HEK293 (cell line): ENCODE results near the gene NPDC1.

Source experiments
- BCL11B ChIP-seq: fragments of 450-650 bp; formaldehyde crosslinking; IDR thresholded peaks from 2 replicates; pipeline ENCODE4 v1.5.1; 2016; ENCODE audit warnings: low read depth, missing biosample characterization, missing genetic modification characterization
- EGR2 ChIP-seq: fragments of 450-650 bp; formaldehyde crosslinking; IDR thresholded peaks from 2 replicates; pipeline ENCODE4 v1.5.1; 2016; ENCODE audit warnings: low read depth, missing biosample characterization, missing genetic modification characterization
- FEZF1 ChIP-seq: fragments of 450-650 bp; formaldehyde crosslinking; IDR thresholded peaks from 2 replicates; pipeline ENCODE4 v1.5.1; 2016; ENCODE audit warnings: missing biosample characterization, missing genetic modification characterization
- GLIS1 ChIP-seq: fragments of 450-650 bp; formaldehyde crosslinking; IDR thresholded peaks from 2 replicates; pipeline ENCODE4 v1.5.1; 2016; ENCODE audit warnings: missing biosample characterization, missing genetic modification characterization
- GLIS2 ChIP-seq: fragments of 450-650 bp; formaldehyde crosslinking; IDR thresholded peaks from 2 replicates; pipeline ENCODE4 v1.5.1; 2016; ENCODE audit warnings: missing biosample characterization, missing genetic modification characterization
- KLF1 ChIP-seq: fragments of 450-650 bp; formaldehyde crosslinking; IDR thresholded peaks from 2 replicates; pipeline ENCODE4 v1.5.1; 2016; ENCODE audit warnings: missing biosample characterization, missing genetic modification characterization
- KLF10 ChIP-seq: fragments of 450-650 bp; IDR thresholded peaks from 2 replicates; pipeline ENCODE4 v1.5.1; 2018; ENCODE audit warnings: missing biosample characterization, mild to moderate bottlenecking, missing genetic modification characterization
- KLF9 ChIP-seq: fragments of 450-650 bp; formaldehyde crosslinking; IDR thresholded peaks from 2 replicates; pipeline ENCODE4 v1.5.1; 2016; ENCODE audit warnings: missing biosample characterization, missing genetic modification characterization, low read depth
- PATZ1 ChIP-seq: fragments of 450-650 bp; formaldehyde crosslinking; IDR thresholded peaks from 2 replicates; pipeline ENCODE4 v1.5.1; 2016; ENCODE audit warnings: missing biosample characterization, missing genetic modification characterization
- PBX3 ChIP-seq: sonication (generic); formaldehyde crosslinking; IDR thresholded peaks from 2 replicates; pipeline ENCODE4 v1.8.1; 2022; ENCODE audit warnings: mild to moderate bottlenecking, moderate library complexity, missing genetic modification reagents
- SP7 ChIP-seq: fragments of 450-650 bp; formaldehyde crosslinking; IDR thresholded peaks from 2 replicates; pipeline ENCODE4 v1.5.1; 2016; ENCODE audit warnings: missing biosample characterization, missing genetic modification characterization
- ZBTB11 ChIP-seq: fragments of 450-650 bp; formaldehyde crosslinking; conservative IDR thresholded peaks from 2 replicates; pipeline ENCODE4 v1.5.1; 2016; ENCODE audit warnings: low read depth, missing biosample characterization, missing genetic modification characterization
- ZBTB8A ChIP-seq: fragments of 450-650 bp; formaldehyde crosslinking; IDR thresholded peaks from 2 replicates; pipeline ENCODE4 v1.5.1; 2016; ENCODE audit warnings: missing biosample characterization, missing genetic modification characterization
- ZFP3 ChIP-seq: fragments of 450-650 bp; formaldehyde crosslinking; IDR thresholded peaks from 2 replicates; pipeline ENCODE4 v1.5.1; 2016; ENCODE audit warnings: low read depth, missing biosample characterization, missing genetic modification characterization
- ZNF112 ChIP-seq: fragments of 450-650 bp; formaldehyde crosslinking; IDR thresholded peaks from 2 replicates; pipeline ENCODE4 v1.5.0; 2017; ENCODE audit warnings: missing biosample characterization, missing genetic modification characterization
- ZNF140 ChIP-seq: fragments of 450-650 bp; formaldehyde crosslinking; IDR thresholded peaks from 2 replicates; pipeline ENCODE4 v1.5.1; 2016; ENCODE audit warnings: missing biosample characterization, missing genetic modification characterization
- ZNF157 ChIP-seq: fragments of 450-650 bp; formaldehyde crosslinking; IDR thresholded peaks from 2 replicates; pipeline ENCODE4 v1.5.1; 2016; ENCODE audit warnings: missing biosample characterization, missing genetic modification characterization
- ZNF202 ChIP-seq: fragments of 450-650 bp; formaldehyde crosslinking; IDR thresholded peaks from 2 replicates; pipeline ENCODE4 v1.5.1; 2016; ENCODE audit warnings: missing biosample characterization, missing genetic modification characterization, borderline replicate concordance
- ZNF211 ChIP-seq: fragments of 450-650 bp; formaldehyde crosslinking; IDR thresholded peaks from 2 replicates; pipeline ENCODE4 v1.5.1; 2016; ENCODE audit warnings: low read depth, missing biosample characterization, missing genetic modification characterization
- ZNF280D ChIP-seq: fragments of 450-650 bp; formaldehyde crosslinking; IDR thresholded peaks from 2 replicates; pipeline ENCODE4 v1.5.1; 2016; ENCODE audit warnings: missing biosample characterization, missing genetic modification characterization
- ZNF398 ChIP-seq: fragments of 450-650 bp; formaldehyde crosslinking; IDR thresholded peaks from 2 replicates; pipeline ENCODE4 v1.5.1; 2017; ENCODE audit warnings: missing biosample characterization, missing genetic modification characterization
- ZNF544 ChIP-seq: fragments of 450-650 bp; formaldehyde crosslinking; IDR thresholded peaks from 2 replicates; pipeline ENCODE4 v1.5.0; 2017; ENCODE audit warnings: missing biosample characterization, missing genetic modification characterization
- ZNF555 ChIP-seq: fragments of 450-650 bp; formaldehyde crosslinking; conservative IDR thresholded peaks from 2 replicates; pipeline ENCODE4 v1.5.1; 2017; ENCODE audit warnings: missing biosample characterization, mild to moderate bottlenecking, missing genetic modification characterization, inconsistent platforms
- ZNF660 ChIP-seq: fragments of 450-650 bp; IDR thresholded peaks from 2 replicates; pipeline ENCODE4 v1.5.1; 2018; ENCODE audit warnings: missing biosample characterization, mild to moderate bottlenecking, missing genetic modification characterization
- ZNF670 ChIP-seq: fragments of 450-650 bp; formaldehyde crosslinking; IDR thresholded peaks from 2 replicates; pipeline ENCODE4 v1.5.1; 2016; ENCODE audit warnings: missing biosample characterization, missing genetic modification characterization, low read depth
- ZNF704 ChIP-seq: fragments of 450-650 bp; formaldehyde crosslinking; IDR thresholded peaks from 2 replicates; pipeline ENCODE4 v1.5.1; 2016; ENCODE audit warnings: missing biosample characterization, missing genetic modification characterization
- ZNF776 ChIP-seq: fragments of 450-650 bp; formaldehyde crosslinking; IDR thresholded peaks from 2 replicates; pipeline ENCODE4 v1.5.0; 2017; ENCODE audit warnings: missing biosample characterization, missing genetic modification characterization, borderline replicate concordance
- ZNF843 ChIP-seq: fragments of 450-650 bp; formaldehyde crosslinking; IDR thresholded peaks from 2 replicates; pipeline ENCODE4 v1.5.1; 2016; ENCODE audit warnings: missing biosample characterization, missing genetic modification characterization

NPDC1 gene

GRCh38 chr9:137069508-137070091 is 23.6 kb upstream of the NPDC1 start (continued):
- TF ChIP-seq FEZF1 (no peak), KLF9 (no peak), KLF1 (no peak), ZNF157 (tag by site-specific recombination) (no peak), ZBTB8A (tag by site-specific recombination) (peak; percentile 60), GLIS2 (no peak), PBX3 (CRISPR knock-in tag) (no peak), ZNF660 (no peak), SP7 (tag by site-specific recombination) (no peak), ZNF140 (tag by site-specific recombination) (no peak), BCL11B (tag by site-specific recombination) (no peak), ZNF280D (tag by site-specific recombination) (no peak), EGR2 (tag by site-specific recombination) (no peak), ZNF202 (tag by site-specific recombination) (no peak), ZFP3 (tag by site-specific recombination) (no peak), PATZ1 (tag by site-specific recombination) (peak; percentile 8; the same call in 1 of the 2 replicates), ZBTB11 (no peak), GLIS1 (tag by site-specific recombination) (no peak), ZNF704 (no peak), ZNF398 (tag by site-specific recombination) (no peak), ZNF555 (tag by site-specific recombination) (no peak), ZNF776 (tag by site-specific recombination) (no peak), ZNF112 (tag by site-specific recombination) (no peak), ZNF544 (tag by site-specific recombination) (no peak), KLF10 (tag by site-specific recombination) (no peak), ZNF843 (tag by site-specific recombination) (no peak), ZNF670 (tag by site-specific recombination) (no peak), ZNF211 (tag by site-specific recombination) (no peak)
